ENCODE measurements around the gene TAB2.

DNA sequence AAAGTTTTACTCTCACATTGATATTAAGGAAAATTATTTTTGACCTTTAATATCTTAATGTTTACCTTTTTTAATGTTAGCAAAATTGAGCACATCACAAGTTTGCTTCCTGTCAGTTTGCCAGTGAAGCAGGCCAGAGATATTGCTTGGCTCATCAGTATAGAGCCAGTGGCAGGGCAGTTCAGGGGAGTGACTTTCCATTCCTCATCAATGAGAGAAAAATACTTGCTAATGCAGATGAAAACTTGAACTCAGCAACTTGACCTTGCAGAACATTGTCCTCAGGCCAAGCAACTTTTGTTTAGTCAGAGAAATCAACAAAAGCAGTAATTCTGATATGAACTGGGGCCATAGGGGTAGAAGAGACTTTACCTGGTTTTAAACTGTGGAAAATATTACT, 6.9 kb downstream of the TAB2 start:
- TF ChIP-seq THRA (IDR thresholded peaks at IDR 0.05): no peak
- no peak for TF ChIP-seq MXI1 (IDR thresholded peaks at IDR 0.05; ENCODE audit: low read depth, low read length)
- TF ChIP-seq CTCF (IDR thresholded peaks at IDR 0.05 in 2 of 3, conservative IDR thresholded peaks at IDR 0.05 in 1 of 3; ENCODE audit: insufficient read depth in 2 of 3, low read depth in 1 of 3, low read length in 3 of 3): no peak
- TF ChIP-seq NKRF (IDR thresholded peaks at IDR 0.05; ENCODE audit: borderline replicate concordance): no peak
- TF ChIP-seq SRF (CRISPR knock-in tag; IDR thresholded peaks at IDR 0.05): no peak
- no peak for TF ChIP-seq CEBPB (tag; IDR thresholded peaks at IDR 0.05)
- TF ChIP-seq SMARCA4 (IDR thresholded peaks at IDR 0.05): no peak
- TF ChIP-seq CHD4 (IDR thresholded peaks at IDR 0.05; ENCODE audit: insufficient read depth, insufficient replicate concordance, low read depth, low read length, poor library complexity, severe bottlenecking): no peak
- TF ChIP-seq ZNF253 (CRISPR knock-in tag; conservative IDR thresholded peaks at IDR 0.05): no peak
- no peak for TF ChIP-seq RAD21 (CRISPR knock-in tag; conservative IDR thresholded peaks at IDR 0.05 in 1 of 2, IDR thresholded peaks at IDR 0.05 in 1 of 2)
